EH (cell line): Measurements from ENCODE around the gene C17orf113.
A peak's percentile ranks its signal among the peaks of the same experiment; 100 is the strongest.

Source experiments
- DNase-seq: peaks from one replicate; pipeline ENCODE4 v3.0.0-alpha.2; 2015; ENCODE audit warnings: low read depth

Gene C17orf113

GRCh38 chr17:42072323-42073187 lies 22.2 kb upstream of the C17orf113 start:
- DNase-seq = peak; percentile 18

GRCh38 chr17:42071810-42072209 lies 21.4 kb upstream of the C17orf113 start:
- DNase-seq = no peak

GRCh38 chr17:42068979-42069378 lies 18.6 kb upstream of the C17orf113 start:
- no peak for DNase-seq

- peak; percentile 52 for DNase-seq
These were observed 17.1 kb upstream of the C17orf113 start for GRCh38 chr17:42067371-42068091.

GRCh38 chr17:42065201-42065600 lies 14.8 kb upstream of the C17orf113 start:
- DNase-seq = peak; percentile 30

GRCh38 chr17:42062681-42063080 lies 12.3 kb upstream of the C17orf113 start:
- no peak for DNase-seq

- no peak for DNase-seq
These were observed 11.5 kb upstream of the C17orf113 start for GRCh38 chr17:42061646-42062487.

- DNase-seq = no peak
These were observed 9.8 kb upstream of the C17orf113 start for GRCh38 chr17:42060231-42060630.

- no peak for DNase-seq
These were observed 9.4 kb upstream of the C17orf113 start for GRCh38 chr17:42059815-42060214.

GRCh38 chr17:42058063-42058462 lies 7.7 kb upstream of the C17orf113 start:
- no peak for DNase-seq

GRCh38 chr17:42056635-42057034 lies 6.2 kb upstream of the C17orf113 start:
- DNase-seq = no peak

GRCh38 chr17:42055496-42055895 lies 5.1 kb upstream of the C17orf113 start:
- DNase-seq = peak; percentile 29

GRCh38 chr17:42055027-42055426 lies 4.6 kb upstream of the C17orf113 start:
- DNase-seq = no peak

- no peak for DNase-seq
These were observed 3.5 kb upstream of the C17orf113 start for GRCh38 chr17:42053731-42054500.

GRCh38 chr17:42052346-42052877 lies 2.0 kb upstream of the C17orf113 start:
- no peak for DNase-seq

- no peak for DNase-seq
These were observed 1.2 kb upstream of the C17orf113 start for GRCh38 chr17:42051645-42052044.

- no peak for DNase-seq
These were observed 606 bp upstream of the C17orf113 start for GRCh38 chr17:42051013-42051400.

GRCh38 chr17:42049834-42050392 lies 488 bp downstream of the C17orf113 start:
- peak; percentile 9 for DNase-seq

GRCh38 chr17:42047343-42047742 lies 3.1 kb downstream of the C17orf113 start:
- no peak for DNase-seq

GRCh38 chr17:42045719-42046118 lies 4.7 kb downstream of the C17orf113 start:
- no peak for DNase-seq
